Stimulated activated effector memory CD8-positive, alpha-beta T cell treated with anti-CD3 and anti-CD28 coated beads, Interleukin-12 subunit alpha, Interleukin-12 subunit beta, amount 100 ng/mL, for 72 hours (primary cell): ENCODE measurements around the gene OLAH.

ENCODE experiments used
- ATAC-seq: fragments of 150-1000 bp; cut with Tn5 transposase; 2 replicates; pipeline ENCODE4 v1.10.0; 2021
- DNase-seq, 2 donors: peaks; one replicate each; pipeline ENCODE4 v3.0.0; 2021 to 2022; ENCODE audit warnings: low spot score in 2 of 2
- H3K27ac Mint-ChIP-seq: one replicate; pipeline ENCODE4 v1.8.0; 2022; ENCODE audit warnings: mild to moderate bottlenecking, mixed read lengths
- H3K36me3 Mint-ChIP-seq: one replicate; pipeline ENCODE4 v1.8.0; 2022; ENCODE audit warnings: mild to moderate bottlenecking, mixed read lengths
- H3K4me1 Mint-ChIP-seq: one replicate; pipeline ENCODE4 v1.8.0; 2022; ENCODE audit warnings: mixed read lengths
- H3K4me3 Mint-ChIP-seq: one replicate; pipeline ENCODE4 v1.8.0; 2022; ENCODE audit warnings: mild to moderate bottlenecking, mixed read lengths
- H3K9me3 Mint-ChIP-seq: one replicate; pipeline ENCODE4 v1.8.0; 2022; ENCODE audit warnings: mixed read lengths

OLAH gene

DNA sequence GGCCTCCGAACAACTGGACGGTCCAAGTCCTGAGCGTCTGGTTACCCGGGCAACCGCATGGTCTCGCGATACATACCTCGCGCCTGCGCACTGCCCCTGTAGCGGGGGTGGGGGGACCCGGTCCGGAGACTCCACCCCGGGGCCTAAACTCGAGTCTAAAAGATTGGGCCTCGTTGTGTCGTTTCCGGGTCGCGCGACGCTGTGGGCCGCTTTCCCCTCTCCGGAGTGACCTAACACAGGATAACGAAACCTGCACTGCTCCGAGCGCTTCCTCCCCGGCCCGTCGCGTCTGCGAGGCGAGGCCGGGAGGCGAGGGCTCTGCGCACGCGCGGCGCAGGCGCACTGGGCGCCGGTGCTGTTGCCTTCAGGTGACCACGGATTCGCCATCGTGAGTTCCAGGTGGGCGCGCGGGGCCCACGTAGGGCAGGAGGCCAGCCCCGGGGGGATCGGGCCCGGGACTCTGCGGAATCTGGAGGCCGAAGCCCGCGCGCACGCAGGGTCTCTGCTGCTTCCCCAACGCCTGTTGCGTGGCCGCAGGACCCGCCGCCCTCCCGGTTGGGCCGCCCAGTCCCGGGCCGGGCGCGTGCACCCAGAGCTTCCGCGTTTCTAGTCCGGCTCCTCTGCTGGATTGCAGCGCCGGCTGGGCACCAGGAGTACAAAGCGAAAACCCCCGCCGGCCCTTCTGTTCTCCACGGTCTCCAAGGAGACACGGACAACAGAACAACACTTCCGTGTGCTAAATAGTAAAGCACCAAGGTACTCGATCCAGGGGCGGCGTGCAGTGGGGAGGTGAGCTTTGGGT, 53.5 kb downstream of the OLAH start, which contains the start of gene RPP38:
TSS of gene RPP38 (plus strand) at position 345 of the 802 bp plus-strand sequence. CDS start 5,960 bp downstream, outside the sequence.
- Mint-ChIP-seq H3K4me1 (peaks cover 21% of the 10 kb centered on the region), H3K27ac (peak within 1 kb of the TSS; percentile 99), H3K36me3 (peaks cover 54% of the 10 kb centered on the region), H3K9me3 (no peaks in the 10 kb centered on the region), H3K4me3 (peak within 1 kb of the TSS; percentile 97)
- peak; percentile 98 to 100 for DNase-seq
- peak; percentile 92 for ATAC-seq

DNA sequence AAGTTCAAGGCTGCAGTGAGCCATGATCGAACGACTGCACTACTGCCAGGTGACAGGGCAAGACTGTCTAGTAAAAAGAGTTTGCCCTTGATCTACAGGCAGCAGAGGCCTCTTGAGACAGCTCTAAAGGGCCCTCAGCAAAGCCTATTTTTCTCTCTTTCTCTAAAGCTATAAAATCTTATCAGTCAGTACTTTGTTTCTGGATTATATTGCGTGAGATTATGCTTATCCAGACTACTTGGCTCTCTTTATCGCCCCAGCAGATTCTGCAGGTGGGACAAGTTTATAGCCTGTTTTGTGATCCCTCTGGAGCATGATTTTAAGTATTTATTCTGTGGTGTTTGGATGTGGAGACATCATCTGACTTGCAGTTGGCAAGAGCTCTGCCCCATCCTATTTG, 56.1 kb downstream of the OLAH start:
- Mint-ChIP-seq H3K9me3 (no peaks in the 10 kb centered on the region), H3K4me3 (no peak overlapping the region), H3K36me3 (peaks cover 80% of the 10 kb centered on the region), H3K4me1 (peaks cover 21% of the 10 kb centered on the region), H3K27ac (peak overlapping the region; percentile 87)
- DNase-seq (peak in 1 of 2 donors; percentile 38), ATAC-seq (no peak)

- DNase-seq (no peak), ATAC-seq (no peak)
- Mint-ChIP-seq H3K36me3 (peaks cover 87% of the 10 kb centered on the region), H3K27ac (peak overlapping the region; percentile 12), H3K4me3 (no peak overlapping the region), H3K4me1 (peaks cover 13% of the 10 kb centered on the region), H3K9me3 (no peaks in the 10 kb centered on the region)
Observed at GRCh38 chr10:15103513-15103912, 59.8 kb downstream of the OLAH start.

DNA sequence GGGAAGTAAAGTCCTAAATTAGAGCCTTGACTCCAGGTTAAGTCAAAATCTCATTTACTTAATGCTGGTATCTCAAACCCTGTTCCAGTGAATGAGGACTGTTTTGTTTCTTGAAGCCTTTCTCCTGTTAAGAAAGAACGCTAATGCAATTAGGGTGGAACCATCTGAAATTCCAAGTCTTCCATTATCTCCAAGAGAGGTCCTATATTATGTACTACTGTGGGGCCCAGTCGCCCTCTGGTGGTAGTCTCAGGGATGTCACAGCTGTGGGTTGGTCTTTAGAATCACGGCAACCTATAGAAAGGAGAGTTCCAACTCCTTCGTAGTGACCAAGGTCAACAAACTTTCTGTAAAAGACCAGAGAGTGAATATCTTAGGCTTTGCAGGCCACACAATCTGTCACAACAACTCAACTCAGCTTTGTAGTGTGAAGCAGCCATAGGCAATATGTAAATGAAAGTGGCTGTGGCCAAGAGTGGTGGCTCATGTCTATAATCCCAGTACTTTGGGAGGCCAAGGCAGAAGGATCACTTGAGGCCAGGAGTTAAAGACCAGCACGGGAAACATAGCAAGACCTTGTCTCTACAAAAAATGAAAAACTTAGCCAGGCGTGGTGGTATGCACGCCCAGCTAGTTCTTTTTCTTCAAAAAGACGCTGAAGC, 62.7 kb downstream of the OLAH start:
- Mint-ChIP-seq H3K36me3 (peaks cover 97% of the 10 kb centered on the region), H3K27ac (peak overlapping the region; percentile 34), H3K4me3 (no peak overlapping the region)

DNA sequence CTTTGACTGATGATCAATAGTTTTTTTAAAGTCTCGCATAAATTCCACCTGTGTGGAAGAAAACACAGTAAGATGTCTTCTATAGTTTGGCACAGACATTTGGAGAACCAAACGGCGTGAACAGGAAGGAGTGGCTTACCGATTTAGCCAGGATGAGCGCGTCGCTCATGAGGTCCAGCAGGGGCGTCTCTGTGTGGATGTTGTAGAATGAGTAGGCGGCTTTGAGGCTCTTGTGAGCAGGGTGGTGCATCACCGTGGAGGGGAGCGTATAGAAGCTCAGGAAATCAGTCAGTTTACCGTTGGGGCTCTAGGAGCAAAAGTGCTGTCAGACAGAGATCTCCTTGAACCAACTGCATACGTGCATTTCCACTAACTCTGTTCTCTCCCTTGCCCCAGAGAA, 68.9 kb downstream of the OLAH start:
- Mint-ChIP-seq H3K36me3 (peaks cover 63% of the 10 kb centered on the region), H3K4me3 (no peak overlapping the region)
- ATAC-seq: peak; percentile 50

More for the DNA sequence above, 62.7 kb downstream of the OLAH start:
- peak; percentile 56 to 84 for DNase-seq
- H3K4me1 Mint-ChIP-seq: no peaks in the 10 kb centered on the region
- peak; percentile 95 for ATAC-seq
- no peaks in the 10 kb centered on the region for H3K9me3 Mint-ChIP-seq

DNA sequence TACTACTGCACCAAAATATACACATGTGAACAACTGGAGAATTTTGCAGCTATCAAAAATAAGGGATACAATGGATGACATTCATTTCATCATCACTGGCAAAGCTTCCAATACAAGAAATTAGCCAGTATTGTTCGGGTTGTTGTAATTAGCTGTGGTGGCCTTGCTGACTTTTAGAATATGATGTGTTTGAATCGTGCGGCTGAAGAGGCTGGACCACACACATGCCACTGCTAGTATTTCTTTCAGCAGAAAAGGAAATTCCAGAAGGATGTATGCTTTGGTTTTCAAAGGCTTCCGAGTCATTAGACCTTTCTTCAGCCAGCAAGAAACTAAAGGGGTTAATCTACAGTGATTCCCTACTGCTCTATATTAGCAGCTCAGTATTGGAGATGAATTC, 70.0 kb downstream of the OLAH start:
- Mint-ChIP-seq H3K36me3 (peaks cover 52% of the 10 kb centered on the region), H3K27ac (peak overlapping the region; percentile 15), H3K9me3 (no peaks in the 10 kb centered on the region), H3K4me1 (no peaks in the 10 kb centered on the region), H3K4me3 (no peak overlapping the region)
- no peak for DNase-seq
- ATAC-seq: no peak

More for the DNA sequence above, 68.9 kb downstream of the OLAH start:
- Mint-ChIP-seq H3K9me3 (no peaks in the 10 kb centered on the region), H3K27ac (no peak overlapping the region), H3K4me1 (no peaks in the 10 kb centered on the region)
- DNase-seq: no peak

DNA sequence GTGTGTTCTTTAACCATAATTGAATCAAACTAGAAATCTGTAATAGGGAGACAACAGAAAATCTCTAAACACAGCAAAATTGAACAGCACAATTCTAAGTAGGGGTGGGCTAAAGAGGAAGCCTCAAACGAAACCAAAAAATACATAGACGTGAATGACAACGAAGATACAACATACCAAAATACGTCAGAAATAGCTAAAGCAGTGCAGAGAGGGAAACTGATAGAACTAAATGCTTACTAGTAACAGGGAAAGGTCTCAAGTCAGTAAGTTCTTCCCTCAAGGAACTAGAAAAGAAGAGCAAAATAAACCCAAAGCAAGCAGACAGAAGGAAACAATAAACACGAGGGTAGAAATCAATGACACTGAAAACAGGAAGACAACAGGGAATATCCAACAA, 72.5 kb downstream of the OLAH start:
- ATAC-seq: no peak
- Mint-ChIP-seq H3K4me3 (no peak overlapping the region), H3K9me3 (no peaks in the 10 kb centered on the region), H3K27ac (no peak overlapping the region), H3K36me3 (peaks cover 45% of the 10 kb centered on the region), H3K4me1 (no peaks in the 10 kb centered on the region)
- DNase-seq: no peak

GRCh38 chr10:15118615-15119014, 74.9 kb downstream of the OLAH start:
- no peak overlapping the region for H3K4me3 Mint-ChIP-seq
- ATAC-seq (no peak), DNase-seq (no peak)
- peaks cover 9% of the 10 kb centered on the region for H3K4me1 Mint-ChIP-seq
- H3K9me3 Mint-ChIP-seq: no peaks in the 10 kb centered on the region
- no peak overlapping the region for H3K27ac Mint-ChIP-seq
- peaks cover 42% of the 10 kb centered on the region for H3K36me3 Mint-ChIP-seq

GRCh38 chr10:15120523-15120922, 76.8 kb downstream of the OLAH start:
- DNase-seq (no peak), ATAC-seq (no peak)
- Mint-ChIP-seq H3K4me3 (no peak overlapping the region), H3K27ac (no peak overlapping the region), H3K4me1 (peaks cover 24% of the 10 kb centered on the region), H3K9me3 (no peaks in the 10 kb centered on the region), H3K36me3 (peaks cover 50% of the 10 kb centered on the region)

DNA sequence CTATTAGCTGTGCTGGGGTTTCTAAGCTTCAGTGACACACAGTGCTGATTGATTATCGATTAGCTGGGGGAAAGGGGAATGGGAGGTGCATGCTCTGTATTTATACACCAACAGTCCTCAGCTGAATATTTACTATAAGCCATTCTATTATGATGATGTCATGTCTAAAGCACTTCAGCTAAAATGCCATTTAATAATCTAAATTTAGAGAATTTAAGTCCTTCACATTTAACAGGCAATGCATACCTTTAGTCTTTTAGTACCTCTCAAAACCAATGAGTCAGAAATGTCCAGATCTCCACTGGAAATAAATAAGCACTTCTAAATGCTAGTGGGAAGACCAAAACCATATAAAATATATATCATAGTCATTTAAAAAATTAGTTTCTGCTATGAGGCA, 78.0 kb downstream of the OLAH start:
- peaks cover 62% of the 10 kb centered on the region for H3K36me3 Mint-ChIP-seq
- DNase-seq (no peak), ATAC-seq (no peak)
- peaks cover 24% of the 10 kb centered on the region for H3K4me1 Mint-ChIP-seq
- no peaks in the 10 kb centered on the region for H3K9me3 Mint-ChIP-seq
- H3K4me3 Mint-ChIP-seq: no peak overlapping the region
- no peak overlapping the region for H3K27ac Mint-ChIP-seq

DNA sequence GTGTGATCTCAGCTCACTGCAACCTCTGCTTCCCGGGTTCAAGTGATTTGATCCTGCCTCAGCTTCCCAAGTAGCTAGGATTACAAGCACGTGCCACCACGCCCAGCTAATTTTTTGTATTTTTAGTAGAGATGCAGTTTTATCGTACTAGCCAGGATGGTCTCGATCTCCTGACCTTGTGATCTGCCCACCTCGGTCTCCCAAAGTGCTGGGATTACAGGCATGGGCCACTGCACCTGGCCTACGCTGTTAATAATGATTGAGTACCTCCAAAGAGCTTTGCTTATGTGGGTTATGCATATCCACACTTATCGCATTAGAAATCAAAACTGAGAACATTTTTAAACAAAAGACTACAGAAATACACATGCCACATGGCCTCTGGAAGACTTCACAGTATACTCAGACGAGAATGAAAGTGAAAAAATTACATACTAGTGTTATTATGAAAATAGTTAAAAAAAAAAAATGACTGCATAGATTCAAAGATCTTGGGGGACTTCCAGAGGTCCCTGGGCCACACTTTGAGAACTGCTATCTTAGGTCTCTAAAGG, 78.8 kb downstream of the OLAH start:
- ATAC-seq (peak; percentile 81), DNase-seq (no peak)
- Mint-ChIP-seq H3K27ac (peak overlapping the region; percentile 84), H3K4me3 (peak overlapping the region; percentile 32), H3K4me1 (peaks cover 24% of the 10 kb centered on the region), H3K9me3 (no peaks in the 10 kb centered on the region), H3K36me3 (peaks cover 71% of the 10 kb centered on the region)
